NCI-H146 treated with DMSO at 0.1 percent for 48 hours (cell line): ENCODE data around the gene BLOC1S1.

ENCODE experiments used
- DNase-seq: peaks from one replicate; lab custom pipeline; 2025; ENCODE audit not compliant: unreplicated experiment; lab: John Stamatoyannopoulos, UW

BLOC1S1 gene

DNA sequence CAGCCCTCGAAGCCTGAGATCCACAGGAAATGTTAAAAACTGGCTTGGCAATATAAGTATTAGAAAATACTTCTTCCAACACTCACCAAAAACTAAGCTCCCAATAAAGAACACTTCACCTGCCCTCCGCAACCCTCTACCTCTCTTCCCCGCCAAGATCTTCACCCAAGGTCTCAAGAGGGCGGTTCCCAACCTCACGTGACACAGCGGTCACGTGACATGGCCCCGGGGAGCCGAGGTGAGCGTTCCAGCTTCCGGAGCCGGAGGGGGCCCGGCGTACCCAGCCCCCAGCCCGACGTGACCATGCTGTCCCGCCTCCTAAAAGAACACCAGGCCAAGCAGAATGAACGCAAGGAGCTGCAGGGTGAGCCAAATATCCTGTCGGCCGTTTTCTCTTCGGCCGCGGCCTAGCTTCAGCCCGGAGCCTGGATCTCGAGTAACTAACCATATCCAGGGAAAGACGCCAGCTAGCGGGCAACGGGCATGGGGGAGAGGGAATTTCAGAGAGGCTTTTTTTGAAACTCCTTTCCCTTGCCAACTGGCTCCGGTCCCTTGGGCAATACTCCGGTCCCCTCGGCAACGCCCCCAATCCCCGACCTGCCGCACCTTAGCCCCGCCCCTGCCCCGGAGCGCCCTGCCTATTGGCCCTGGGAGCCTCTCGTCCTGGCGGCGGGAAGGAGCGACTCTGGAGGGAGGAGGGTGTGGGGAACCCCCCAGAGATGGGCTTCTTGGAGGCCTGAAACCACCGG lies at the start of gene BLOC1S1:
Gene BLOC1S1, plus strand, starts transcription at position 214 of the 749 bp plus-strand sequence. Its CDS starts 6 bp downstream, at position 220.
- peak; percentile 81 for DNase-seq

DNA sequence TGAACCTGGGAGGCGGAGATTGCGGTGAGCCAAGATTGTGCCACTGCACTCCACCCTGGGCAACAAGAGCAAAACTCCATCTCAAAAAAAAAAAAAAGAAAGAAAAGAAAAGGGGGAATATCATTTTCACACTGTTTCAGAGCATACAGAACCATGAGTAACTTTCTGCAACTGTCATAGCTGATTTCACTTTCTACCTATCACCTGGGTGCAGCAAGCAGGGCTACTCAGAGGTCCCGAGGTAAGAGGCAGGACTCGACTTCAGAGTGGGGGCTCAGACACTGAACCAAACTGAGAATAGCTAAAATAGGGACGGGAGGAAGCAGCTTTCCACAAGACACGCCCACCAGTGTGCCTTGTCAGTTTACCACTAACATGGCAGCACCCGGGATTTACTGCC lies 49.3 kb upstream of the BLOC1S1 start:
- DNase-seq = no peak

DNA sequence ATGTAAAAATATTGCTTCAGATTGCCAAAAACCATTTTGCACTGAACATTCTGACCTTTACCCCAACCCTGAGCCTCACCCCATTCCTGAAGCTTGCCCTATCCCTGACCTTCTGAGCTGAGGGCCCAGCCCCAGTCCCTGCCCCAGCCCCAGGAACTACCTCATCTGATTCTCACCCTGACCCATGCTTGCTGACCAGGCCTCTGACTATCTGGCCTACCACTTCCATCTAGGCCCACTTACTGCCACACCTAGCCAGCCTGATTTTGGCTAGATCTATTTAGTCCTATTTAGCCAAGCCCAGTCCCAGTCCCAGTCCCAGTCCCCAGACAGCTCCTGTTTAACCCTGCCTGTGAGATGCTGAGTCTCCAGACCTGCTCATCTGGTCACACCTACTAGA lies 45.6 kb upstream of the BLOC1S1 start:
- no peak for DNase-seq

DNA sequence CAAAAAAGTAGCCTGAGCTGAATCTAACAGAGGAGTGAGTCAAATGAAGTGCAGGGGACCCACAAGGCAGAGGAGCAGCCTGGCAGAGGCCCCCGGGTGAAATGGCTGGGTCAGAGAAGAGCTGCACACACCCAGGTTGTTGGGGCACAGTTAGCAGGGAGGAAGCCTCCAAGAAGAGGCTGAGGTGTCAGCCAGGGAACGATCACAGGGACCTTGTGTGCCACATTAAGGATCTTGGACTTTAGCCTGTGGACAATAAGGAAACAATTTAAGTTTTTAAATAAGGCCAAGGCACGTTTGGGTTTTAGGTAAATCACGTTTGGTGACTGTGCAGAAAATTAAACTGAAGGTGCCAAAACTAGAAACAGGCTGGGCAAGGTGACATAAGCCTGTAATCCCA lies 44.1 kb upstream of the BLOC1S1 start:
- no peak for DNase-seq

DNA sequence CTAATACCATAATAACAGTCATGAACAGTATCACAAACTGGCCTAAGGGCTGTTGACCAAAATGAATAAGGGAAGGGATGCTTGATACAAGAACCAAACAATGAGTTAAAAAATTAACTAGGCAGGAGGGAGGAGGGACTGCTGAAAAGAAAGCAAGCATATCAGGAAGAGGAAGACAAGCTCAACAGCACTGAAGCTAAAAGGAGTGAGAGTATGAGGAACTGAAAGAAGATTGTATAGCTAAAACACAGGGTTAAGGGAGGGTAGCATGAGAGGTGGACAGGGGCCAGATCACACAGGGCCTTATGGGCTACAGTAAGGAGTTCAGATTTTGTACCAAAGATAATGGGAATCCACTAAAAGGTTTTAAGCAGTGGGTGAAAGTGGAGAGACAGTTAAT lies 42.2 kb upstream of the BLOC1S1 start:
- DNase-seq = no peak

DNA sequence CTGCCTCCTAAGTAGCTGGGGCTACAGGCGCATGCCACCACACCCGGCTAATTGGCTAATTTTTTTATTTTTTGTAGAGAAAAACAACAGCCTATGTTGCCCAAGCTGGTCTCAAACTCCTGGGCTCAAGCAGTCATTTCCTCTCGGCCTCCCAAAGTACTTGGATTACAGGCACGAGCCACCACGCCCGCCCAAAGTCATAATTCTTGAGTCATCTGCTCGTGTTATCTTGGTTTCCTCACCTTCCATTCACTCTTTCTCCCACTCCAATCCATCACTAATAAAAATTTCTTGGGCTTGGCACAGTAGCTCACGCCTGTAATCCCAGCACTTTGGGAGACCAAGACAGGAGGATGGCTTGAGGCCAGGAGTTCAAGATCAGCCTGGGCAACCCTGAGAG lies 40.2 kb upstream of the BLOC1S1 start:
- DNase-seq = no peak

DNA sequence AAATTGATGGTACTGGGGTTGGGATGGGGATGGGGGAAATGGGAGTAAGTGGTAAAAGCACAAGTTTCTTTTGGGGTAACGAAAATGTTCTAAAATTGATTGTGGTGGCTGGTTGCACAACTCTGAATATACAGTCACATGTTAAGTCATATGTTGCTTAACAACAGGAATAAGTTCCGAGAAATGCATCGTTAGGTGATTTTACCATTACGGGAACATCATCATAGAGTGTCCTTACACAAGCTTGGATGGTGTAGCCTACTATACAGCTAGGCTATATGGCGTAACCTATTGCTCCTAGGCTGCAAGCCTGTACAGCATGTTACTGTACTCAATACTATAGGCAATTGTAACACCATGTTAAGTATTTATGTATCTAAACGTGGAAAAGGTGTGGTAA lies 39.1 kb upstream of the BLOC1S1 start:
- DNase-seq = no peak

DNA sequence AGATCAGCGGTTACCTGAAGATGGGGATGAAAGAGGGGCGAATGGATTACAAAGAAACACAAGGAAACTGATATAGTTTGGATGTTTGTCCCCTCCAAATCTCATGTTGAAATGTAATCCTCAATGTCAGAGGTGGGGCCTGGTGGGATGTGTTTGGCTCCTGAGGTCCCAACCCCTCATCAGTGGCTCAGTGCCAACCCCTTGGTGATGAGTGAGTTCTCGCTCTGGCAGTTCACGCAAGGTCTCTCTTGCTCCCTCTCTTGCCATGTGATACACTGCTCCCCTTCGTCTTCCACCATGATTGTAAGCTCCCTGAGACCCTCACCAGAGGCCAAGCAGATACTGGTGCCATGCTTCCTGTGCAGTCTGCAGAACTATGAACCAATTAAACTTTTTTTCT lies 36.2 kb upstream of the BLOC1S1 start:
- DNase-seq = no peak

DNA sequence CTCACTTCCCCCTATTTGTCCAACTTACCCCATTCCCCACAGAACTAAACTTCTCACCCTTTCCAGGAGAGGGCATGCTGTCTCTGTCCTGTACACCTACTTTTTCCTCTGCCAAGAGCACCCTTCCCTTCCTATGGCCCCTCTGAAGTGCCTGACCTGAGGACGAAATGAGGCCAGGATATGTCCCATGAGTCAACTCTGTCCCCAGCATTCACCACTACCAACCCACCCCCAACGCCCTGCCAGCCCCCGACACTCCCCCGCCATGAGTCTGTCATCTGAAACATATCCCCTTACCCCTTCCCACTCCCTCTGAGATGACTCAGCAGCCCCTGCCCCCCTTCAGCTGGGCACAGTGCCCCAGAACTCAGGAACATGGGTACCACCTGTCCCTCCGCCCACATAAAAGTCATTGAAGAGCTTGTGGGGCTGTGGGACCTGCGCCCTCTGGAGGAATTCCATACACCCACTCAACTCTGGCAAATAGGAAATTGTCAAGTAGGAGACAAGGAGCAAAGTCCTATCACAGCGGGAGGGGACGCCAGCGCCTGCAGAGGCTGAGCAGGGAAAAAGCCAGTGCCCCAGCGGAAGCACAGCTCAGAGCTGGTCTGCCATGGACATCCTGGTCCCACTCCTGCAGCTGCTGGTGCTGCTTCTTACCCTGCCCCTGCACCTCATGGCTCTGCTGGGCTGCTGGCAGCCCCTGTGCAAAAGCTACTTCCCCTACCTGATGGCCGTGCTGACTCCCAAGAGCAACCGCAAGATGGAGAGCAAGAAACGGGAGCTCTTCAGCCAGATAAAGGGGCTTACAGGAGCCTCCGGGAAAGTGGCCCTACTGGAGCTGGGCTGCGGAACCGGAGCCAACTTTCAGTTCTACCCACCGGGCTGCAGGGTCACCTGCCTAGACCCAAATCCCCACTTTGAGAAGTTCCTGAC lies 34.4 kb upstream of the BLOC1S1 start:
- no peak for DNase-seq

DNA sequence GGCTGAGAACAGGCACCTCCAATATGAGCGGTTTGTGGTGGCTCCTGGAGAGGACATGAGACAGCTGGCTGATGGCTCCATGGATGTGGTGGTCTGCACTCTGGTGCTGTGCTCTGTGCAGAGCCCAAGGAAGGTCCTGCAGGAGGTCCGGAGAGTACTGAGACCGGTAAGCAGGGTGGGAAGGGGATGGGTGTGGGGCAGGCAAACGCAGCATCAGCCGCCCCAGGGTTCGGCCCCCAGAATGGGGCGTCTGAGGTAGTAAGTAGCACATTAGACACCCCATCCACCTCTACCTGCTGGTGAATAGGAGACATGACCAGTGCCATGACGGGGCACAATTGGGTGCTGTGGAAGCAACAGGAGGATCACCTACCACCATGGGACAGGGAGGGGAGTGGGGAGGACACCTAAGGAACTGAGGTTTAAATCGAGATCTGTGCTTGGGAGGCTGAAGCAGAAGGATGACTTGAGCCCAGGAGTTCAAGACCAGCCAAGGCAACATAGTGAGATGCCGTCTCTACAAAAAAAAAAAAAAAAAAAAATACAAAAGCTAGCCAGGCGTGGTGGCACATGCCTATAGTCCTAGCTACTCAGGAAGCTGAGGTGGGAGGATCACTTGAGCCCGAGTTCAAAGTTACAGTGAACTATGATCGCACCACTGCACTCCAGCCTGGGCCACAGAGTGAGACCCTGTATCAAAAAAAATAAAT lies 33.6 kb upstream of the BLOC1S1 start:
- no peak for DNase-seq

DNA sequence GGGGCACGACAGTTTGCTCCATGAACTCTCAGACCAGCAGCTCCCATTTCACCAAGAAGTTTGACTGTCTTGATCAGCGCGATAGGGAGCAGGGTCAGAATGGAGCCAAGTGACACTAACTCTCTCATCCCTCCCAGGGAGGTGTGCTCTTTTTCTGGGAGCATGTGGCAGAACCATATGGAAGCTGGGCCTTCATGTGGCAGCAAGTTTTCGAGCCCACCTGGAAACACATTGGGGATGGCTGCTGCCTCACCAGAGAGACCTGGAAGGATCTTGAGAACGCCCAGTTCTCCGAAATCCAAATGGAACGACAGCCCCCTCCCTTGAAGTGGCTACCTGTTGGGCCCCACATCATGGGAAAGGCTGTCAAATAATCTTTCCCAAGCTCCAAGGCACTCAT lies 32.2 kb upstream of the BLOC1S1 start:
- no peak for DNase-seq

DNA sequence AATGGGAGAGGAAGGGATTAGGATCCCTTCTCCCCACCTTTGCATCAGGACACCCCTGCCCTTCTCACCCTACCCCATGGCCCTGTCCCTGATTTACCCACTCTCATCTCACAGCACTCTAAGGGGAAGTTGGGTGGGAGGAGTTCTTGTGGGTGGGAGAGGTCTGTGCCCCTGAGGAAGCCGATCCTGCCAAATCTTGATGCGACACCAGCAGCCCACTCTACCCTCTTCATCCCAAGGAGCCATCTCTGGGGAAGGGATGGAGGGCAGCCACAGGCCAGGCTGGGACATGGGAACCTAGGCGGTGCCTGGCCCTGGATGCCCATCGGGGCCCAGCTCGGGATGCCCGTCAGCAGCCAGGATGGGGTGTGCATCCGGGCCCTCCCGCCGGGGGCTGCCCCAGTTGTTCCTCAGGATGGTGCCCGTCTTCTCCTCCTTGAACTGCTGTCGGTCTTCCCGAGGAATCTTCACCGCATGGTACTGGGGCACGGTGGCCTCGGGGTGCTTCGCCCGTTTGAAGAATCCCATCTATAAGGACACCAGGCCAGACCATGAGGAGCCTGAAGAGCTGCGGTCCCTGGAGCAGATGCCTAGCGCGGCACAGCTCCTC lies 31.0 kb upstream of the BLOC1S1 start:
- DNase-seq = no peak

DNA sequence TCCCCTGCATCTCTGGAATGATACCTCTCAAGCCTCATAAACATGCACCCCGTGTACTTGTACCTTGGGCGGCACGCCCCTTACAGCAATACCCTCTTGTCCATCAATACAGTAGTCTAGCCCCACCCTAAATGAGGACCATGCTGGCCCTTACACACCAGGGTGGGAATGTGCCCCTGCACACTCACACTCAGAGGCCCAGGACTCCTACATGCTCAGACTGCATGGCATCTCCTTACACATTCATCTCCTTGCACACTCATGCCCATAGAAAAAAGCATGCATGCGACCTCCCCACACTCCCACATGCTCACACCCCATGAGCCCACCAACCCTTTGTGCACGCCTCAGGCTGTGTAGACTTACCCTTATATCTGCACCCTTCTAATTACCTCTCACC lies 30.2 kb upstream of the BLOC1S1 start:
- DNase-seq = no peak

DNA sequence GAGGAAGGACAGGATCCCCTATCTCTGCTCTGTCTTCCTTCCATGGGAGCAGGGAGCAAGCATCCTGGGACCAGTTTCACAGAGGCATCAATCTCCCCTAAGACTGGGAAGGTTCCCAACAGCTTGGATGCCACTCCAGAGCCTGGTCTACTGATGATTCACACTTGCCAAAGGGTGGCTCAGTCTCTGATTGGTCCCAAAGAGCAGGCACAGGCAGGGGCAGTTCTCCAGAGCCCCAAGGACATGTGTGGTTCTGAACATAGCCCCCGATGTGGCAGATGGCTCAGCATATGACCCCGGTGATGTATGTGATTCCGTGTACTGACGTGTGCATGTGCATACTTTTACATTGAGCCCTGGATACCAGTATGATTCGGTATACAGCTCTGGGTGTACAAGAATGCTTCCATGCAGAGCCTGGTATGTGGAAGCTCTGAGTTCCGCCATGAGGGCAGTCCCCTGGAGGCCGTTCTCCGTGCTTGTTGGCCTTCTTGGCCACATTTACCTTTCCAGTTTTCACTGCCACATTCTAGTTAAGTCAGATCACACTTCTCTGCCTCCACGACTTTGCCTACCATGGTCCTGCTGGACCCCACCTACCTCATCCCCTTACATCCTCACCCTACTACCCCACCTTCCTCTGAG lies 29.4 kb upstream of the BLOC1S1 start:
- DNase-seq = no peak

DNA sequence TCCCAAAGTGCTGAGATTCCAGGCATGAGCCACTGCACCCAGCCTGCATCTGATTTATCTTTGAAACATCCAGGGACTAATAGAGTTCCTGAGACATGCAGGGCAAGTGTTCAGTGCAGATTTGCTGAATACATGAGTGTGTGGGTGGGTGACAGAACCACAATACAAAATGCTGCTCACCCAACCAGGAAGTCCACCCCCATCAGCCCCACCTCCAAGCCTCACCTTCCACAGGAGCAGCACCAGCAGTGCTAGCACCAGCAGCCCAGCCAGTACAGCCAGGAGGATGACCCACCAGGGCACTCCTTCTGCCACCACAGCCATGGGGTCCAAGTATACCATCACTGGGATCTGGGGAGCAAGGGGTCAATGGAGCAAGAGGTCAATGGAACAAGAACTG lies 28.1 kb upstream of the BLOC1S1 start:
- DNase-seq = no peak

DNA sequence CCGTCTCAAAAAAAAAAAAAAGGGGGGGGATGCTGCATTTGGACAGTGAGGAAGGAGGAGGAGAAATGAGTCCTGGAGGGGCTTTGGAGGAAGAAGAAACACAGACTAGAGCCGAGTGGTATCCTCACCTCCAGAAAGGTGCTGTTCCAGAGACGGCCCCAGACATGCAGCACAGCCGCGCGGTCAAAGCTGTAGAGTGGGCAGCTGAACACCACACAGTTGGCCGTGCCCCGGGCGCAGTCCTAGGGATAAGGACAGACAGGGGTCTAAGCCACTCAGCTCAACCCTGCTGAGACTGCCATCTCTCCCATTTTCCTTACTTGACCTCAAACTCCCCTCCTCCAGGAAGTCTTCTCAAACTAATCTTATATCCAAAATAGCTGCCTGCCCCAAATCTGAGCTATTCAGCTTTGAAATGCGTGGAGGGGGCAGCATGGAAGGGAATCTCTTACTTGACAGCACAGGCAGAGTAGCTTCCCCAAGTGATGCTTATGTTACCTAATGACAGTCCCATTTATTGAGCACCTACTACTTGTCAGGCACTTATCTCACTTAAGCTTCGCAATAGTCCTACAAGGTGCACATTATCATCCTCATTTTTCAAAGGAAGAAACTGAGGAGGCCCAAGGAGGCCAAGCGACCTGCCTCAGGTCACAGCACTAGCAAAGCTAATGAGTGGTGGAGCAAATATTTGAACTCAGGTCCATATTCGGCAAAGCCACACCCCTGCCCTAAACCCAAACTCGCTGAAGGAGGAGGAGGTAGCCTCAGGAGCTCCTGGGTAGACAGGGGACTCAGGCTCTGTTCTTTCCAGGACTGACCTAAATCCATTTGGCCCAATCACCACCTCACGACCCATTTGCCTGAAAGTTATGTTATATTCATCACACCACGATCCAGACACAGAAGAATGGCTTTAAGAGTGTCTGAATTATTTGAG lies 26.9 kb upstream of the BLOC1S1 start:
- DNase-seq = no peak

DNA sequence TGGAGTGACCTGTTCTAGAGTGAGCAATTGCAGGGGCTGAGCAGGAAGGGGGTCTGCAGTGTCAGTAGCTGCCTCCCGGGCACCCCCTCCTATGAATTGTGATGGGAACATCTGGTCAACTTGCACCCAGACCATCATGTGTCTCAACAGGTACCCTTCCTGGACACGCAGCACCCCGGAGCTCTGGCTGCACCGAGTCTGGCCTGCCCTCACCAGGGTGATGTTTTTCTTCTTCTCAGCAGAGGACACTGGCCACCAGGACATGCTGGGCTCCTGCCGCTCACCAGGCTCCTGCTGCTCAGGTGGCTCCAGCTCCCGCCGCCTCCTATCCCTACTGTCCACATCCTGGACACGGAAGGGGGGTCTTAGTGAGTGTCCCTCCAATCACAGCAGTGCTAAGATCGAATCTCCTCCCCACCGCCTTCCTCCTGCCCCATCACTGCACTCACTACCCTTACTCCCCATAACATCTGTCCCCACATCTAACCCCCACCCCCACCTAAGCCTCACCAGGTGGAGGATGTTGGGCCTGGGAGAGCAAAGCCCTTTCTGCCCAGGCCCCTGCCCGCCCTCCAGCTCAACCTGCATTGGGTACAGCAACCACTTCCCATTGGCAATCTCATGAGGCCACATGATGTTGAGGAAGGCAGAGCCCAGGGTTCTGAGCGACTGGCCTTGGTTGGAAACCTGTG lies 23.1 kb upstream of the BLOC1S1 start:
- no peak for DNase-seq

DNA sequence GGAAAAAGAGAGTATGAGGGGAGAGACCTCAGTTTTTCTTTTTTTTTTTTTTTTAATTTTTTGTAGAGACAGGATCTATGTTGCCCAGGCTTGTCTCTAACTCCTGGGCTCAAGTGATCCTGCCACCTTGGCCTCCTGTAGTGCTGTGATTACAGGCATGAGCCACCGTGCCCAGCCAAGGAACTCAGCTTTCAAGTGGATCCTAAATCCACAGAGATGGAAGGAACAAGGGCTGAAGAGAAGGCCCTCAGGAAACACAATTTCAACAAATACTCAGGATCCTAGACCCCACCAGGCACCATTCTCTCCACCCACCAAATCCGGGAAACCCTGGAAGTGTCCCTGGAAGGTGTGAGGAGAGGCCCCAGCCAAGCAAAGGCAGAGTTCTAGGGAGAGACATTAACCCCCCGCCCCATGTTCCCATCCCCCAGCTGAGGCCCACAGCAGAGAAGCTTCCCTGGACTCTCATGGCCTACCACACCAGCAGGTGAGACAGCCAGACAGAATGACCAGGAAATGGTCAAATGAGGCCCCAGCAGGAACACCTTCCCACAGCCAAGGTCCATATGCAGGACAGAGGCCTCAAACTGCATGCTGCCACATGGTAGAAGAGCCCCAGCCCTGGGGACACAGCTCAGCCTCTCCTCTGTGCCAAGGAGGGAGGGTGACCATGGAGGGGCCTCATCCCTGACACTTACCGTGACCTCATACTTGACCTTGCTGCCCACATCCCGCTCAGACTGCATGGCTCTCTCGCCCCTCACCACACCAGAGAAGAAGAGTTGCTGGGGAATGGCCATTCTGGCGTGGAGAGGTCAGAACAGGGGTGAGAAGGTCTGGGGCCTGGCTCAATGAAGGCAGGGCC lies 22.3 kb upstream of the BLOC1S1 start:
- DNase-seq = no peak
